Ectodermal cell (in vitro differentiated cells): ENCODE measurements around the gene DDX6.

Experiments
- H3K27ac ChIP-seq: 2 replicates; pipeline ENCODE4 v1.7.0; 2013; ENCODE audit warnings: mild to moderate bottlenecking, low read depth, low read length; ENCODE audit not compliant: insufficient read depth, poor library complexity, severe bottlenecking
- H3K27me3 ChIP-seq: 2 replicates; pipeline ENCODE4 v1.7.0; 2013; ENCODE audit warnings: mild to moderate bottlenecking, low read length; ENCODE audit not compliant: insufficient read depth, control insufficient read depth, poor library complexity, severe bottlenecking
- H3K36me3 ChIP-seq: one replicate; pipeline ENCODE4 v1.7.0; 2013; ENCODE audit warnings: low read length; ENCODE audit not compliant: control insufficient read depth, insufficient read depth
- H3K4me1 ChIP-seq: one replicate; pipeline ENCODE4 v1.7.0; 2013; ENCODE audit warnings: low read length; ENCODE audit not compliant: control insufficient read depth, insufficient read depth
- H3K4me3 ChIP-seq: 2 replicates; pipeline ENCODE4 v1.7.0; 2013; ENCODE audit warnings: low read depth, low read length, control low read depth; ENCODE audit not compliant: insufficient read depth
- H3K9me3 ChIP-seq: 2 replicates; pipeline ENCODE4 v1.7.0; 2013; ENCODE audit warnings: mild to moderate bottlenecking, low read length, moderate library complexity; ENCODE audit not compliant: control insufficient read depth
- WGBS, 2 experiments: methylation state at CpG; one replicate each; pipeline ENCODE4 v1.1.7; 2013; ENCODE audit warnings: missing lambda C conversion rate in 2 of 2; 5-methylcytosine and 5-hydroxymethylcytosine counted together

The DDX6 gene

GRCh38 chr11:118818130-118818529 lies 27.2 kb upstream of the DDX6 start:
- 88 to 94% methylated on average over 3 to 4 of the region's 4 CpGs for WGBS, 2 experiments
- no peaks in the 10 kb centered on the region for H3K27me3 ChIP-seq

GRCh38 chr11:118813551-118813950 lies 22.6 kb upstream of the DDX6 start:
- Histone ChIP-seq H3K4me3 (no peak overlapping the region), H3K9me3 (no peaks in the 10 kb centered on the region)

More at GRCh38 chr11:118818130-118818529, 27.2 kb upstream of the DDX6 start:
- Histone ChIP-seq H3K4me1 (peaks cover 7% of the 10 kb centered on the region), H3K9me3 (no peaks in the 10 kb centered on the region), H3K36me3 (no peaks in the 10 kb centered on the region), H3K4me3 (no peak overlapping the region), H3K27ac (no peak overlapping the region)

GRCh38 chr11:118812485-118812884 lies 21.5 kb upstream of the DDX6 start:
- WGBS, 2 experiments = 46 to 53% methylated on average over 4 of the region's 5 CpGs
- H3K36me3 ChIP-seq = no peaks in the 10 kb centered on the region

More at GRCh38 chr11:118813551-118813950, 22.6 kb upstream of the DDX6 start:
- Histone ChIP-seq H3K36me3 (no peaks in the 10 kb centered on the region), H3K27me3 (no peaks in the 10 kb centered on the region), H3K4me1 (no peaks in the 10 kb centered on the region), H3K27ac (no peak overlapping the region)
- WGBS, 2 experiments = 71 to 86% methylated on average over 1 of the region's 1 CpG

GRCh38 chr11:118807800-118808778 lies 17.1 kb upstream of the DDX6 start:
- no peaks in the 10 kb centered on the region for H3K4me1 ChIP-seq
- WGBS, 2 experiments = 82 to 100% methylated on average over 2 of the region's 3 CpGs
- H3K36me3 ChIP-seq = no peaks in the 10 kb centered on the region
- no peaks in the 10 kb centered on the region for H3K27me3 ChIP-seq
- H3K9me3 ChIP-seq = no peaks in the 10 kb centered on the region
- H3K4me3 ChIP-seq = no peak overlapping the region
- H3K27ac ChIP-seq = no peak overlapping the region

More at GRCh38 chr11:118812485-118812884, 21.5 kb upstream of the DDX6 start:
- Histone ChIP-seq H3K4me1 (no peaks in the 10 kb centered on the region), H3K4me3 (no peak overlapping the region), H3K9me3 (no peaks in the 10 kb centered on the region), H3K27me3 (no peaks in the 10 kb centered on the region), H3K27ac (no peak overlapping the region)

GRCh38 chr11:118806400-118806799 lies 15.4 kb upstream of the DDX6 start:
- H3K36me3 ChIP-seq = no peaks in the 10 kb centered on the region
- no peaks in the 10 kb centered on the region for H3K9me3 ChIP-seq
- no peak overlapping the region for H3K27ac ChIP-seq
- no peaks in the 10 kb centered on the region for H3K4me1 ChIP-seq
- H3K27me3 ChIP-seq = no peaks in the 10 kb centered on the region
- WGBS, 2 experiments = 91 to 94% methylated on average over 2 to 4 of the region's 4 CpGs
- H3K4me3 ChIP-seq = no peak overlapping the region

- no peak overlapping the region for H3K27ac ChIP-seq
- H3K36me3 ChIP-seq = no peaks in the 10 kb centered on the region
- no peaks in the 10 kb centered on the region for H3K9me3 ChIP-seq
- WGBS, 2 experiments = 91 to 93% methylated on average over 3 of the region's 3 CpGs
- no peaks in the 10 kb centered on the region for H3K4me1 ChIP-seq
- no peak overlapping the region for H3K4me3 ChIP-seq
- no peaks in the 10 kb centered on the region for H3K27me3 ChIP-seq
These were observed 13.1 kb upstream of the DDX6 start for GRCh38 chr11:118804094-118804493.

- Histone ChIP-seq H3K27ac (no peak overlapping the region), H3K36me3 (no peaks in the 10 kb centered on the region), H3K27me3 (no peaks in the 10 kb centered on the region), H3K4me1 (no peaks in the 10 kb centered on the region), H3K4me3 (no peak overlapping the region), H3K9me3 (no peaks in the 10 kb centered on the region)
These were observed 8.4 kb upstream of the DDX6 start for GRCh38 chr11:118799372-118799771.

GRCh38 chr11:118797510-118797909 lies 6.5 kb upstream of the DDX6 start:
- no peaks in the 10 kb centered on the region for H3K4me1 ChIP-seq
- no peaks in the 10 kb centered on the region for H3K36me3 ChIP-seq
- H3K27ac ChIP-seq = no peak overlapping the region
- 94 to 95% methylated on average over 11 of the region's 11 CpGs for WGBS, 2 experiments
- no peaks in the 10 kb centered on the region for H3K9me3 ChIP-seq
- H3K27me3 ChIP-seq = no peaks in the 10 kb centered on the region
- H3K4me3 ChIP-seq = no peak overlapping the region

GRCh38 chr11:118792570-118793124 lies 1.7 kb upstream of the DDX6 start:
- 0 to 3% methylated on average over 7 to 8 of the region's 8 CpGs for WGBS, 2 experiments
- no peaks in the 10 kb centered on the region for H3K9me3 ChIP-seq
- H3K27ac ChIP-seq = peak overlapping the region; percentile 30
- H3K4me1 ChIP-seq = no peaks in the 10 kb centered on the region
- H3K36me3 ChIP-seq = no peaks in the 10 kb centered on the region
- peak overlapping the region; percentile 97 for H3K4me3 ChIP-seq
- no peaks in the 10 kb centered on the region for H3K27me3 ChIP-seq

- no peaks in the 10 kb centered on the region for H3K4me1 ChIP-seq
- no peaks in the 10 kb centered on the region for H3K9me3 ChIP-seq
- 1% methylated on average over 39 of the region's 39 CpGs for WGBS, 2 experiments
- no peaks in the 10 kb centered on the region for H3K36me3 ChIP-seq
- H3K4me3 ChIP-seq = peak overlapping the region; percentile 97
- peak overlapping the region; percentile 97 for H3K27ac ChIP-seq
- H3K27me3 ChIP-seq = no peaks in the 10 kb centered on the region
These were observed 1.1 kb upstream of the DDX6 start for GRCh38 chr11:118791961-118792569.
